Natural killer cell (primary cell): ENCODE data around the gene TPSAB1. TPM values are rescaled to one million over a fixed set of nuclear protein-coding genes. Genes with fewer than 3 reads are reported as not detected.

Source experiments
- ATAC-seq, 3 donors: fragments of 150-1000 bp in 2 of 3; fragments of 200-7000 bp in 1 of 3; cut with Tn5 transposase; 1 replicate in 1 of 3; 2 replicates in 2 of 3; pipeline ENCODE4 v1.10.0; 2021; ENCODE audit warnings: mild to moderate bottlenecking in 2 of 3, moderate library complexity in 2 of 3
- DNase-seq, 2 donors: peaks; one replicate each; pipeline versions ENCODE4 v3.0.0 to v3.0.0-alpha.2; 2013 to 2021; ENCODE audit warnings: mixed read lengths in 1 of 2
- H3K27ac ChIP-seq: one replicate; pipeline ENCODE4 v1.5.1; 2013; ENCODE audit warnings: mild to moderate bottlenecking, low read length
- H3K27me3 ChIP-seq: one replicate; pipeline ENCODE4 v1.6.1; 2013; ENCODE audit warnings: low read length; ENCODE audit not compliant: control insufficient read depth, insufficient read depth
- H3K36me3 ChIP-seq: one replicate; pipeline ENCODE4 v1.6.1; 2013; ENCODE audit warnings: low read length; ENCODE audit not compliant: control insufficient read depth, insufficient read depth
- H3K4me1 ChIP-seq: one replicate; pipeline ENCODE4 v1.6.1; 2013; ENCODE audit warnings: low read length; ENCODE audit not compliant: control insufficient read depth, insufficient read depth
- H3K4me3 ChIP-seq: one replicate; pipeline ENCODE4 v1.5.1; 2013; ENCODE audit warnings: low read length
- H3K9me3 ChIP-seq: one replicate; pipeline ENCODE4 v1.6.1; 2013; ENCODE audit warnings: low read length; ENCODE audit not compliant: control insufficient read depth, insufficient read depth
- H3K27ac Mint-ChIP-seq, 2 donors: one replicate each; pipeline ENCODE4 v1.8.0; 2022; ENCODE audit warnings: mild to moderate bottlenecking in 2 of 2, mixed read lengths in 2 of 2, moderate library complexity in 1 of 2
- H3K27me3 Mint-ChIP-seq, 2 donors: one replicate each; pipeline ENCODE4 v1.8.0; 2022; ENCODE audit warnings: low read depth in 2 of 2, mixed read lengths in 2 of 2
- H3K36me3 Mint-ChIP-seq: one replicate; pipeline ENCODE4 v1.8.0; 2022; ENCODE audit warnings: mixed read lengths
- H3K4me1 Mint-ChIP-seq, 2 donors: one replicate each; pipeline ENCODE4 v1.8.0; 2022; ENCODE audit warnings: mixed read lengths in 2 of 2
- H3K4me3 Mint-ChIP-seq: one replicate; pipeline ENCODE4 v1.8.0; 2022; ENCODE audit warnings: mild to moderate bottlenecking, moderate library complexity, mixed read lengths
- H3K9me3 Mint-ChIP-seq, 2 donors: one replicate each; pipeline ENCODE4 v1.8.0; 2022; ENCODE audit warnings: mixed read lengths in 2 of 2
- CTCF ChIP-seq: fragments of 200-600 bp; IDR thresholded peaks from one replicate; pipeline ENCODE4 v1.8.0; 2022; ENCODE audit warnings: antibody characterized with exemption
- WGBS: methylation state at CpG from one replicate; pipeline ENCODE4 v1.1.7; 2013; ENCODE audit warnings: missing lambda C conversion rate; ENCODE audit not compliant: insufficient coverage; 5-methylcytosine and 5-hydroxymethylcytosine counted together
- intact Hi-C: fragments of 100-400 bp; cut with micrococcal nuclease; formaldehyde crosslinking; loops from one replicate; pipeline ENCODE4 v1.14.2; 2022
- total RNA-seq, 4 donors: library from RNA; stranded (reverse); fragments of 120-200 nt in 1 of 4; gene quantifications; one replicate each; pipeline versions ENCODE4 v1.2.3 to v1.2.4, GENCODE V29; 2013 to 2022

The TPSAB1 gene
- total RNA-seq, 3 donors from 2014 or later (not counting 1 experiment from before 2014, with no cell fraction given), result 0.82 to 13.4 TPM; not detected in 1

GRCh38 chr16:1221628-1222552 is 18.6 kb upstream of the TPSAB1 start:
- H3K9me3 Mint-ChIP-seq, result no peaks in the 10 kb centered on the region
- WGBS, result 83% methylated on average over 40 of the region's 40 CpGs
- peaks cover 3% of the 10 kb centered on the region for H3K4me1 ChIP-seq
- H3K36me3 Mint-ChIP-seq, result no peaks in the 10 kb centered on the region
- H3K4me3 Mint-ChIP-seq, result no peak overlapping the region
- H3K27me3 ChIP-seq, result no peaks in the 10 kb centered on the region
- H3K4me3 ChIP-seq, result no peak overlapping the region
- intact Hi-C loops, result no loop called here
- H3K36me3 ChIP-seq, result no peaks in the 10 kb centered on the region
- ATAC-seq (no peak), DNase-seq (no peak)
- H3K27ac ChIP-seq, result no peak overlapping the region
- H3K9me3 ChIP-seq, result no peaks in the 10 kb centered on the region
- H3K27ac Mint-ChIP-seq, result no peak overlapping the region
- no peaks in the 10 kb centered on the region for H3K27me3 Mint-ChIP-seq
- H3K4me1 Mint-ChIP-seq, result no peaks in the 10 kb centered on the region
- no peak for TF ChIP-seq CTCF

GRCh38 chr16:1222553-1223354 is 17.8 kb upstream of the TPSAB1 start:
- ATAC-seq, result no peak
- Mint-ChIP-seq H3K36me3 (no peaks in the 10 kb centered on the region), H3K27me3 (no peaks in the 10 kb centered on the region), H3K27ac (no peak overlapping the region), H3K9me3 (no peaks in the 10 kb centered on the region), H3K4me1 (no peaks in the 10 kb centered on the region), H3K4me3 (no peak overlapping the region)
- H3K4me3 ChIP-seq, result no peak overlapping the region
- intact Hi-C loops, result no loop called here
- no peaks in the 10 kb centered on the region for H3K36me3 ChIP-seq
- DNase-seq, result no peak
- WGBS, result 75% methylated on average over 25 of the region's 25 CpGs
- no peak for TF ChIP-seq CTCF
- peaks cover 3% of the 10 kb centered on the region for H3K4me1 ChIP-seq
- H3K27ac ChIP-seq, result no peak overlapping the region
- H3K9me3 ChIP-seq, result no peaks in the 10 kb centered on the region
- no peaks in the 10 kb centered on the region for H3K27me3 ChIP-seq

DNA sequence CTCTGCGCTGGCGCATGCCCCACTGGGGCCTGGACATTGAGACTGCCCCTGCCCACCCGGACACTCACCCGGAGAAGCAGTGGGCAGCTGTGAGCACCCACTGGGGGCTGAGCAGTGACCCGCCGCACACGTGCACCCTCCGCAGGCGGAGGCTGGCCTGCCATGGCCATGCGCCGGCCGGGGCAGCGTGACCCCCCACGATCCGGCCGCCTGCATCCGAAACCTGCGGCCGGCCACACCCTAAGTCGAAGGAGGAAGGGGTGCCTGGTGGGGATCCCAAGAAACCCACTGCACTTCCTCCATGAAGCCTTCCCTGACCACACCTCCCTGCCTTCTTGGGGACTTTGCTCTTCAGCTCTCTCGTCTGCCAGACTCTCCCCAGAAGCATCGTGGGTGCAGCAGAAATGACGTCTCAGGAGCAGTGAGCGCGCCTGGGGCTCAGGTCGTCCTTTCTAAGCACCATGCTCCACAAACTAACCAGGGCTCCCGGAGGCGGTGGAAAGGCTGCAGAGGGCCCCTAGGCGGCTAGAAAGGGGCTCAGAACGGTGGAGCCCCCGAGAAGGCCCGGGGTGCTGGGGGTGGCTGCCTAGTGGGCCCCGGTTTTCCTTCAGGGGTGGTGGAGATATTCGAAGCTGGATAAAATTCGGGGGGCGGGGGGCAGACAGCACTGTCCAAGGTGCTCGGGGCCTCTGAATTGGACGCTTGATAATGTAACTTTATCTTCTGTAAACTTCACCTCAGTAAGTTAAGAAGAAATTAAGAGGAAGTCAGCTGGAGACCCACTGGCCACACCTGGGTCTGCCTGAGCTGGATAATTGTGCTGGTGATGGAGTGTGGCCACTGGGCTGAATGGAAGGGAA is 16.9 kb upstream of the TPSAB1 start:
- Histone ChIP-seq H3K27me3 (no peaks in the 10 kb centered on the region), H3K27ac (no peak overlapping the region), H3K36me3 (no peaks in the 10 kb centered on the region), H3K9me3 (no peaks in the 10 kb centered on the region), H3K4me1 (peaks cover 3% of the 10 kb centered on the region), H3K4me3 (no peak overlapping the region)
- DNase-seq (no peak), ATAC-seq (no peak)
- Mint-ChIP-seq H3K36me3 (no peaks in the 10 kb centered on the region), H3K27me3 (no peaks in the 10 kb centered on the region), H3K4me1 (no peaks in the 10 kb centered on the region), H3K9me3 (no peaks in the 10 kb centered on the region), H3K27ac (no peak overlapping the region), H3K4me3 (no peak overlapping the region)
- no peak for TF ChIP-seq CTCF
- intact Hi-C loops, result no loop called here
- 88% methylated on average over 38 of the region's 38 CpGs for WGBS
